OCI-LY1 (cell line): ENCODE data around the gene CHST11.

Source experiments
- H2AFZ ChIP-seq: fragments of 200-600 bp; sonication (generic), shearing (Covaris generic); 2 replicates; pipeline ENCODE4 v1.6.0; 2014; ENCODE audit warnings: antibody characterized with exemption, mild to moderate bottlenecking, low read length
- H3F3A ChIP-seq: fragments of 200-600 bp; sonication (generic), shearing (Covaris generic); 2 replicates; pipeline ENCODE4 v1.6.0; 2014; ENCODE audit warnings: mild to moderate bottlenecking, antibody characterized with exemption, low read length, moderate library complexity; ENCODE audit not compliant: insufficient read depth
- H3K27ac ChIP-seq: fragments of 200-600 bp; sonication (generic); 2 replicates; pipeline ENCODE4 v1.5.1; 2014; ENCODE audit warnings: low read length, mixed run types, mild to moderate bottlenecking, low read depth; ENCODE audit not compliant: poor library complexity, severe bottlenecking
- H3K27me3 ChIP-seq: fragments of 200-600 bp; sonication (generic); 2 replicates; pipeline ENCODE4 v1.6.0; 2014; ENCODE audit warnings: antibody characterized with exemption, mild to moderate bottlenecking, low read length, moderate library complexity; ENCODE audit not compliant: insufficient read depth
- H3K36me3 ChIP-seq: fragments of 200-600 bp; sonication (generic); 2 replicates; pipeline ENCODE4 v1.6.1; 2014; ENCODE audit warnings: mild to moderate bottlenecking, antibody characterized with exemption, low read length, moderate library complexity, mixed read lengths; ENCODE audit not compliant: insufficient read depth
- H3K4me1 ChIP-seq: fragments of 200-600 bp; sonication (generic); 2 replicates; pipeline ENCODE4 v1.5.1; 2014; ENCODE audit warnings: mild to moderate bottlenecking, low read length, moderate library complexity; ENCODE audit not compliant: insufficient read depth, severe bottlenecking
- H3K4me2 ChIP-seq: fragments of 200-600 bp; sonication (generic), shearing (Covaris generic); 2 replicates; pipeline ENCODE4 v1.6.1; 2014; ENCODE audit warnings: low read length
- H3K4me3 ChIP-seq: fragments of 200-600 bp; sonication (generic); 2 replicates; pipeline ENCODE4 v1.5.1; 2014; ENCODE audit warnings: low read length, low read depth, mild to moderate bottlenecking, mixed read lengths; ENCODE audit not compliant: poor library complexity, severe bottlenecking
- H3K79me2 ChIP-seq: fragments of 200-600 bp; shearing (Covaris generic); 2 replicates; pipeline ENCODE4 v1.6.1; 2016; ENCODE audit warnings: mixed run types, low read length, mixed read lengths; ENCODE audit not compliant: insufficient read depth
- H3K9ac ChIP-seq: fragments of 200-600 bp; sonication (generic), shearing (Covaris generic); 2 replicates; pipeline ENCODE4 v1.6.1; 2014; ENCODE audit warnings: mild to moderate bottlenecking, low read length, mixed read lengths
- H3K9me2 ChIP-seq: fragments of 200-600 bp; sonication (generic), shearing (Covaris generic); 2 replicates; pipeline ENCODE4 v1.6.1; 2014; ENCODE audit warnings: low read depth, mild to moderate bottlenecking, low read length, mixed read lengths
- H3K9me3 ChIP-seq: fragments of 200-600 bp; shearing (Covaris generic); 2 replicates; pipeline ENCODE4 v1.6.1; 2014; ENCODE audit warnings: low read length, mixed read lengths
- H4K20me1 ChIP-seq: fragments of 200-600 bp; sonication (generic), shearing (Covaris generic); 2 replicates; pipeline ENCODE4 v1.6.0; 2016; ENCODE audit warnings: mild to moderate bottlenecking, low read length; ENCODE audit not compliant: insufficient read depth
- EZH2 ChIP-seq: fragments of 200-600 bp; sonication (generic), shearing (Covaris generic); IDR thresholded peaks from 2 replicates; pipeline ENCODE4 v1.8.0; 2017; ENCODE audit warnings: borderline replicate concordance, mixed run types, mild to moderate bottlenecking, antibody characterized with exemption, low read length, moderate library complexity, mixed read lengths
- TF ChIP-seq, protein P1 (sequence below): fragments of 200-600 bp; sonication (generic), shearing (Covaris generic); IDR thresholded peaks from 2 replicates; pipeline ENCODE4 v1.5.1; 2017; ENCODE audit warnings: mild to moderate bottlenecking, antibody characterized with exemption, low read length, moderate library complexity, mixed read lengths

The CHST11 gene

GRCh38 chr12:104501115-104501514 is 44.4 kb downstream of the CHST11 start:
- Histone ChIP-seq H3K27me3 (no peaks in the 10 kb centered on the region), H3K9me2 (no peaks in the 10 kb centered on the region), H3F3A (no peaks in the 10 kb centered on the region), H3K9ac (no peak overlapping the region), H3K36me3 (no peaks in the 10 kb centered on the region), H4K20me1 (no peaks in the 10 kb centered on the region), H3K9me3 (no peaks in the 10 kb centered on the region), H3K4me1 (peaks cover 48% of the 10 kb centered on the region), H3K4me3 (no peak overlapping the region), H2AFZ (no peak overlapping the region), H3K4me2 (no peak overlapping the region; the same call in 1 of the 2 replicates), H3K79me2 (no peaks in the 10 kb centered on the region), H3K27ac (no peak overlapping the region)
- TF ChIP-seq, protein P1, sequence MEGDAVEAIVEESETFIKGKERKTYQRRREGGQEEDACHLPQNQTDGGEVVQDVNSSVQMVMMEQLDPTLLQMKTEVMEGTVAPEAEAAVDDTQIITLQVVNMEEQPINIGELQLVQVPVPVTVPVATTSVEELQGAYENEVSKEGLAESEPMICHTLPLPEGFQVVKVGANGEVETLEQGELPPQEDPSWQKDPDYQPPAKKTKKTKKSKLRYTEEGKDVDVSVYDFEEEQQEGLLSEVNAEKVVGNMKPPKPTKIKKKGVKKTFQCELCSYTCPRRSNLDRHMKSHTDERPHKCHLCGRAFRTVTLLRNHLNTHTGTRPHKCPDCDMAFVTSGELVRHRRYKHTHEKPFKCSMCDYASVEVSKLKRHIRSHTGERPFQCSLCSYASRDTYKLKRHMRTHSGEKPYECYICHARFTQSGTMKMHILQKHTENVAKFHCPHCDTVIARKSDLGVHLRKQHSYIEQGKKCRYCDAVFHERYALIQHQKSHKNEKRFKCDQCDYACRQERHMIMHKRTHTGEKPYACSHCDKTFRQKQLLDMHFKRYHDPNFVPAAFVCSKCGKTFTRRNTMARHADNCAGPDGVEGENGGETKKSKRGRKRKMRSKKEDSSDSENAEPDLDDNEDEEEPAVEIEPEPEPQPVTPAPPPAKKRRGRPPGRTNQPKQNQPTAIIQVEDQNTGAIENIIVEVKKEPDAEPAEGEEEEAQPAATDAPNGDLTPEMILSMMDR, result no peak
- no peak for TF ChIP-seq EZH2

GRCh38 chr12:104501660-104502059 is 44.9 kb downstream of the CHST11 start:
- Histone ChIP-seq H3K4me2 (no peak overlapping the region; the same call in 1 of the 2 replicates), H3K9ac (no peak overlapping the region), H3K27me3 (no peaks in the 10 kb centered on the region), H2AFZ (no peak overlapping the region), H3K9me3 (no peaks in the 10 kb centered on the region), H3K9me2 (no peaks in the 10 kb centered on the region), H3F3A (no peaks in the 10 kb centered on the region), H3K27ac (no peak overlapping the region), H3K4me1 (peaks cover 48% of the 10 kb centered on the region), H3K79me2 (no peaks in the 10 kb centered on the region), H3K4me3 (no peak overlapping the region), H3K36me3 (no peaks in the 10 kb centered on the region), H4K20me1 (no peaks in the 10 kb centered on the region)
- TF ChIP-seq, protein P1, result no peak
- TF ChIP-seq EZH2, result no peak

GRCh38 chr12:104502217-104502616 is 45.5 kb downstream of the CHST11 start:
- Histone ChIP-seq H3K4me1 (peaks cover 42% of the 10 kb centered on the region), H3K9me3 (no peaks in the 10 kb centered on the region), H3K9me2 (no peaks in the 10 kb centered on the region), H3K9ac (no peak overlapping the region), H3K4me2 (no peak overlapping the region), H4K20me1 (no peaks in the 10 kb centered on the region), H3F3A (no peaks in the 10 kb centered on the region), H3K27ac (no peak overlapping the region), H3K79me2 (no peaks in the 10 kb centered on the region), H2AFZ (no peak overlapping the region), H3K36me3 (no peaks in the 10 kb centered on the region), H3K4me3 (no peak overlapping the region), H3K27me3 (no peaks in the 10 kb centered on the region)
- TF ChIP-seq, protein P1, result no peak
- no peak for TF ChIP-seq EZH2
